H9 (cell line): ENCODE data around the gene RNU7-1. TPM values are rescaled to one million over a fixed set of nuclear protein-coding genes. Genes with fewer than 3 reads are reported as not detected.

Experiments used
- DNase-seq: peaks from one replicate; pipeline ENCODE4 v3.0.0-alpha.2; 2017
- H2AFZ ChIP-seq: one replicate; pipeline ENCODE4 v1.6.1; 2013; ENCODE audit warnings: mild to moderate bottlenecking, low read length, control low read depth, moderate library complexity
- H2AK5ac ChIP-seq: 2 replicates; pipeline ENCODE4 v1.6.1; 2013; ENCODE audit warnings: low read length, control low read depth, mixed read lengths; ENCODE audit not compliant: insufficient read length
- H2BK120ac ChIP-seq: one replicate; pipeline ENCODE4 v1.6.1; 2013; ENCODE audit warnings: low read depth, mild to moderate bottlenecking, low read length, control low read depth, inconsistent platforms; ENCODE audit not compliant: poor library complexity, severe bottlenecking
- H2BK12ac ChIP-seq: 2 replicates; pipeline ENCODE4 v1.6.1; 2013; ENCODE audit warnings: low read length, control low read depth, mixed read lengths, low read depth; ENCODE audit not compliant: insufficient read length
- H2BK15ac ChIP-seq: 2 replicates; pipeline ENCODE4 v1.6.1; 2013; ENCODE audit warnings: low read depth, low read length, control low read depth
- H2BK20ac ChIP-seq: one replicate; pipeline ENCODE4 v1.6.1; 2013; ENCODE audit warnings: low read depth, mild to moderate bottlenecking, low read length, control low read depth, inconsistent platforms; ENCODE audit not compliant: poor library complexity, severe bottlenecking
- H2BK5ac ChIP-seq: 2 replicates; pipeline ENCODE4 v1.6.1; 2013; ENCODE audit warnings: low read length, control low read depth, mixed read lengths; ENCODE audit not compliant: insufficient read length
- H3K14ac ChIP-seq: 2 replicates; pipeline ENCODE4 v1.6.1; 2013; ENCODE audit warnings: low read length, control low read depth; ENCODE audit not compliant: insufficient read depth
- H3K18ac ChIP-seq: 2 replicates; pipeline ENCODE4 v1.6.1; 2013; ENCODE audit warnings: low read depth, mild to moderate bottlenecking, mixed read lengths, low read length, control low read depth; ENCODE audit not compliant: insufficient read length
- H3K23ac ChIP-seq: 2 replicates; pipeline ENCODE4 v1.6.1; 2013; ENCODE audit warnings: low read length, control low read depth, mixed read lengths, low read depth; ENCODE audit not compliant: insufficient read length
- H3K23me2 ChIP-seq: 2 replicates; pipeline ENCODE4 v1.6.1; 2013; ENCODE audit warnings: low read depth, mild to moderate bottlenecking, mixed read lengths, low read length, control low read depth; ENCODE audit not compliant: insufficient read length, poor library complexity, severe bottlenecking
- H3K27ac ChIP-seq: 2 replicates; pipeline ENCODE4 v1.5.1; 2013; ENCODE audit warnings: low read length, control low read depth, mixed read lengths, low read depth; ENCODE audit not compliant: insufficient read length
- H3K27me3 ChIP-seq: 2 replicates; pipeline ENCODE4 v1.6.1; 2013; ENCODE audit warnings: low read length, control low read depth, inconsistent platforms; ENCODE audit not compliant: insufficient read depth
- H3K4ac ChIP-seq: 2 replicates; pipeline ENCODE4 v1.6.1; 2013; ENCODE audit warnings: low read depth, mild to moderate bottlenecking, control low read depth, inconsistent platforms, low read length, moderate library complexity
- H3K4me1 ChIP-seq: 2 replicates; pipeline ENCODE4 v1.6.1; 2013; ENCODE audit warnings: low read length, control low read depth, inconsistent platforms; ENCODE audit not compliant: insufficient read depth
- H3K4me2 ChIP-seq: 2 replicates; pipeline ENCODE4 v1.6.1; 2013; ENCODE audit warnings: low read length, control low read depth, mixed read lengths; ENCODE audit not compliant: insufficient read length, insufficient read depth
- H3K56ac ChIP-seq: 2 replicates; pipeline ENCODE4 v1.6.1; 2013; ENCODE audit warnings: low read depth, mild to moderate bottlenecking, mixed read lengths, low read length, control low read depth; ENCODE audit not compliant: insufficient read length
- H3K79me1 ChIP-seq: 2 replicates; pipeline ENCODE4 v1.6.1; 2013; ENCODE audit warnings: low read depth, mild to moderate bottlenecking, moderate library complexity, low read length, control low read depth, inconsistent platforms; ENCODE audit not compliant: insufficient read depth, poor library complexity, severe bottlenecking
- H3K79me2 ChIP-seq: 2 replicates; pipeline ENCODE4 v1.6.1; 2013; ENCODE audit warnings: low read length, control low read depth, inconsistent platforms; ENCODE audit not compliant: insufficient read depth
- H3K9ac ChIP-seq: 2 replicates; pipeline ENCODE4 v1.6.1; 2013; ENCODE audit warnings: low read length, control low read depth, mixed read lengths; ENCODE audit not compliant: insufficient read length; ENCODE audit errors: extremely low read depth
- H3K9me3 ChIP-seq: one replicate; pipeline ENCODE4 v1.6.1; 2013; ENCODE audit warnings: low read depth, low read length, inconsistent platforms; ENCODE audit not compliant: control insufficient read depth
- H3T11ph ChIP-seq: one replicate; pipeline ENCODE4 v1.6.1; 2013; ENCODE audit warnings: mild to moderate bottlenecking, low read length, control low read depth, inconsistent platforms
- H4K20me1 ChIP-seq: one replicate; pipeline ENCODE4 v1.6.1; 2013; ENCODE audit not compliant: control insufficient read depth, insufficient read length, insufficient read depth
- H4K5ac ChIP-seq: 2 replicates; pipeline ENCODE4 v1.6.1; 2013; ENCODE audit warnings: low read depth, mild to moderate bottlenecking, mixed read lengths, low read length, control low read depth; ENCODE audit not compliant: insufficient read length
- H4K8ac ChIP-seq: replicated peaks from 2 replicates; pipeline ENCODE4 v1.6.1; 2013; ENCODE audit warnings: low read length, control low read depth, mixed read lengths, low read depth; ENCODE audit not compliant: insufficient read length
- H4K91ac ChIP-seq: 2 replicates; pipeline ENCODE4 v1.6.1; 2013; ENCODE audit warnings: low read depth, mild to moderate bottlenecking, moderate library complexity, mixed read lengths, low read length, control low read depth; ENCODE audit not compliant: insufficient read length
- H3K27ac Mint-ChIP-seq, 3 experiments: 2 replicates in 2 of 3; 3 replicates in 1 of 3; pipeline ENCODE4 v1.8.0; 2020 to 2021; ENCODE audit warnings: mixed read lengths in 3 of 3, mild to moderate bottlenecking in 1 of 3, moderate library complexity in 1 of 3
- H3K27me3 Mint-ChIP-seq: 2 replicates; pipeline ENCODE4 v1.8.0; 2021; ENCODE audit warnings: low read depth, mild to moderate bottlenecking, moderate library complexity, mixed read lengths
- H3K36me3 Mint-ChIP-seq, 3 experiments: 2 replicates in 2 of 3; 3 replicates in 1 of 3; pipeline ENCODE4 v1.8.0; 2020 to 2021; ENCODE audit warnings: low read depth in 3 of 3, mixed read lengths in 3 of 3; ENCODE audit not compliant: insufficient read depth in 1 of 3
- H3K4me1 Mint-ChIP-seq, 2 experiments: 2 replicates each; pipeline ENCODE4 v1.8.0; 2020; ENCODE audit warnings: mixed read lengths in 2 of 2
- H3K4me3 Mint-ChIP-seq, 2 experiments: 2 replicates in 1 of 2; 3 replicates in 1 of 2; pipeline ENCODE4 v1.8.0; 2020 to 2021; ENCODE audit warnings: mild to moderate bottlenecking in 2 of 2, mixed read lengths in 2 of 2, moderate library complexity in 1 of 2
- H3K9me3 Mint-ChIP-seq, 2 experiments: 2 replicates in 1 of 2; 3 replicates in 1 of 2; pipeline ENCODE4 v1.8.0; 2020; ENCODE audit warnings: mild to moderate bottlenecking in 2 of 2, mixed read lengths in 2 of 2, moderate library complexity in 1 of 2
- CTCF ChIP-seq: fragments of 200-600 bp; sonication (generic); conservative IDR thresholded peaks from 3 replicates; pipeline ENCODE4 v1.8.0; 2021; ENCODE audit warnings: antibody characterized with exemption, mild to moderate bottlenecking
- WGBS: extraction: QIAGEN DNeasy Blood & Tissue Kit; methylation state at CpG from one replicate; pipeline ENCODE4 v1.1.7; 2013; ENCODE audit warnings: missing lambda C conversion rate, low lambda C conversion rate, mixed read lengths; ENCODE audit not compliant: insufficient read length; ENCODE audit errors: extremely low coverage; 5-methylcytosine and 5-hydroxymethylcytosine counted together
- total RNA-seq: library from RNA; stranded (reverse); gene quantifications from 2 replicates; pipeline ENCODE4 v1.2.1, GENCODE V29; 2021

RNU7-1 gene
- total RNA-seq, 1 experiment from 2014 or later = not detected

GRCh38 chr12:6967651-6968100, 24.1 kb downstream of the RNU7-1 start:
- H3K18ac ChIP-seq = no peak overlapping the region
- no peak overlapping the region for H4K5ac ChIP-seq
- peaks cover 2% of the 10 kb centered on the region for H4K20me1 ChIP-seq
- no peaks in the 10 kb centered on the region for H3K9me3 ChIP-seq
- H3K79me2 ChIP-seq = peaks cover 15% of the 10 kb centered on the region; the same call in 1 of the 2 replicates
- H3K4me1 ChIP-seq = 0 out of 2 replicates have a peak, but pooled peaks cover 3% of the 10 kb centered on the region
- H3K79me1 ChIP-seq = peaks cover 7% of the 10 kb centered on the region
- H2AK5ac ChIP-seq = no peak overlapping the region
- no peaks in the 10 kb centered on the region for H3K27me3 ChIP-seq
- H3K4ac ChIP-seq = no peak overlapping the region
- Mint-ChIP-seq H3K4me3 (0 out of 5 replicates have a peak overlapping the region, but pooled peaks of 1 of the 2 experiments have one; percentile 4), H3K27me3 (no peaks in the 10 kb centered on the region), H3K36me3 (peaks cover 39 to 67% (median 53%) of the 10 kb centered on the region in 3 experiments), H3K4me1 (peaks cover 36 to 55% of the 10 kb centered on the region in 2 experiments), H3K9me3 (no peaks in the 10 kb centered on the region; a peak in 2 of 5 replicates), H3K27ac (peak overlapping the region in 1 of 3 experiments; percentile 85; a peak in 1 of 7 replicates)
- no peak overlapping the region for H4K91ac ChIP-seq
- no peak overlapping the region for H2BK5ac ChIP-seq
- no peak overlapping the region for H3K9ac ChIP-seq
- no CpG with 5 or more reads among the region's 10 CpGs for WGBS
- no peak overlapping the region for H2BK12ac ChIP-seq
- H4K8ac ChIP-seq = no peak overlapping the region
- H2AFZ ChIP-seq = no peak overlapping the region
- no peak overlapping the region for H3K56ac ChIP-seq
- no peak overlapping the region for H2BK120ac ChIP-seq
- H3K23ac ChIP-seq = no peak overlapping the region
- H3T11ph ChIP-seq = no peak overlapping the region
- H3K14ac ChIP-seq = no peak overlapping the region
- DNase-seq = no peak
- H3K27ac ChIP-seq = no peak overlapping the region
- H2BK20ac ChIP-seq = no peak overlapping the region
- no peak overlapping the region for H2BK15ac ChIP-seq
- H3K23me2 ChIP-seq = peaks cover 7% of the 10 kb centered on the region
- no peak overlapping the region for H3K4me2 ChIP-seq
- no peak for TF ChIP-seq CTCF
